Astrocyte (in vitro differentiated cells and primary cell): ENCODE results near the gene PRRG4.

ENCODE experiments used
- EZH2 ChIP-seq: IDR thresholded peaks from 2 replicates; pipeline ENCODE4 v1.6.1; 2012; ENCODE audit warnings: mild to moderate bottlenecking, low read length, inconsistent platforms; ENCODE audit not compliant: insufficient read depth
- TF ChIP-seq, protein P1 (sequence below): IDR thresholded peaks from 2 replicates; pipeline ENCODE4 v1.5.1; 2011; ENCODE audit warnings: low read depth, mild to moderate bottlenecking, inconsistent platforms, low read length, moderate library complexity; ENCODE audit not compliant: insufficient read depth

DNA sequence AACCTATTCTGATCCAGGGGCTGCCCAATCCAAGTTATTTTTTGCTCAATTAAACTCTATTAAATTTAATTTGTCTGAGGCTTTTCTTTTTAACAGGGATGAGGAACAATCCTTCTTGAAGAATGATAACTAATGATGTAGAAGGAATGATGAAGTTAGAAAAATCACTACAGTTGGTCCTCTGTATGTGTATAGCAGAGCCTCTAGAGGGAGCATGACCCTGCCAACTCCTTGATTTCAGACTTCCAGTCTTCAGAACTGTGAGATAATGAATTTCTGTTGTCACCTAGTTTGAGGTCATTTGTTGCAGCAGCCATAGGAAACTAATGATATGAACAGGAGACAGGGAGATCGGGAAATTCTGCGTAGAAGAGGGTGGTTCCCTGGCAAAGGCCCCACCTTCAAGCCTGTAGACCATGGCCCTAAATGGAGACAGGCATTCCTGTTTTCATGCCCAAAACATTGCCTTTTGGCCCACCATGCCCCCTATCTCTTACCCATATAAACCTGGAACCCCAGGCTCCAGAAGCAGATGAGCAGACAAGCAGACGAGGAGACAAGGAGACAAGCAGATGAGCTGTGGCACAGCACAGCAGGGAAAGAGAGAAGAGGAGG is 55.1 kb downstream of the PRRG4 start:
- TF ChIP-seq, protein P1, sequence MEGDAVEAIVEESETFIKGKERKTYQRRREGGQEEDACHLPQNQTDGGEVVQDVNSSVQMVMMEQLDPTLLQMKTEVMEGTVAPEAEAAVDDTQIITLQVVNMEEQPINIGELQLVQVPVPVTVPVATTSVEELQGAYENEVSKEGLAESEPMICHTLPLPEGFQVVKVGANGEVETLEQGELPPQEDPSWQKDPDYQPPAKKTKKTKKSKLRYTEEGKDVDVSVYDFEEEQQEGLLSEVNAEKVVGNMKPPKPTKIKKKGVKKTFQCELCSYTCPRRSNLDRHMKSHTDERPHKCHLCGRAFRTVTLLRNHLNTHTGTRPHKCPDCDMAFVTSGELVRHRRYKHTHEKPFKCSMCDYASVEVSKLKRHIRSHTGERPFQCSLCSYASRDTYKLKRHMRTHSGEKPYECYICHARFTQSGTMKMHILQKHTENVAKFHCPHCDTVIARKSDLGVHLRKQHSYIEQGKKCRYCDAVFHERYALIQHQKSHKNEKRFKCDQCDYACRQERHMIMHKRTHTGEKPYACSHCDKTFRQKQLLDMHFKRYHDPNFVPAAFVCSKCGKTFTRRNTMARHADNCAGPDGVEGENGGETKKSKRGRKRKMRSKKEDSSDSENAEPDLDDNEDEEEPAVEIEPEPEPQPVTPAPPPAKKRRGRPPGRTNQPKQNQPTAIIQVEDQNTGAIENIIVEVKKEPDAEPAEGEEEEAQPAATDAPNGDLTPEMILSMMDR, result peak; percentile 49
- TF ChIP-seq EZH2, result no peak
